GM18517 (cell line): ENCODE results near the gene PTPRF.

ENCODE experiments used
- ATAC-seq: cut with Tn5 transposase; IDR thresholded peaks from one replicate; pipeline ENCODE4 v1.9.1; 2021; ENCODE audit warnings: mild to moderate bottlenecking, moderate library complexity; ENCODE audit not compliant: unreplicated experiment

Gene PTPRF

DNA sequence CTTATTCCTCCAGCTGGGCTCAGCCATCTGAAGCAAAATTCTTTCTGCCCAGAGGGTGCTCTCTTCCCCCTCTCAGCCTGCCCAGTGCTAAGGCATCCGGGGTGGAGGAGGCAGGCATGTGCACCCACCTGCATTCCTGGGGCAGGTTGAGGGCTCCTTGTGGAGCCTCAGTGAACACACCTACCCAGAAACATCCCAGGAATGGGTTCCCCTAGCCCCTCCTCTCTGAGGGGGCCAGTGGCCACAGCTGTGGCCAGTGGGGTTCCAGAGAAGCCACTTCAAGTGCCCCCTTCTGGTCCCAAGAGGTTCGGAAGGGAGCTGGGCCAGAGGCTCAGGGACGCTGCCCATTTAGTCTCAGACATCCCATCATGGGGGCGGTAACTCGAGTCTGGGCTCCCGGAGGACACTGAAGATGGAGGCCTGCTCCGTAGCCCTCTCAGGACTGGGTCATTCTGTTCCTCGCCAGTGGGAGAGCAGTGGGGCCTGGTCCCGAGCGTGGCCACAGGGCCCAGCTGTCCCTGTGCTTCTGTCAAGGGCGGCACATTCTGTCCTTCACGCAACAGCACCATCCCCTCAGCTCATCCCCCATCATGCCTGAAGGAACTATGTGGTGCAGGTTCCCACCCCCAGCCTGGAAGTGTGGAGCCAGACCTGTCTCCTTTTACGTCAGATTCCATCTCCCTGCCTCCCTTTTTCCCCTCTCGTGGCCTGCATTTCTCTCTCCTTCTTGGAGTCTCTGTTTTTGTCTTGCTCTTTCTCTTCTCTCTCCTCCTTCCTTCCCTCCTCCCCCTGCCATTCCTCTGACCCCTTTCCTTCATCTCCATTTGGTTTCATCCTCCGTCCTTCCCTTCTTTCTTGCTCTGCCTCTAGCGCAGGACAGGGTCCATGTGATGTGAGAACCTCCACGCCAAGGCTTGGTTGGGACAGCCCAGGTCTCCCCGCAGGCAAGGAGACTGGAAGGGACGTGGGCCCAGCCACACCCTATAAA, 69.6 kb downstream of the PTPRF start:
- no peak for ATAC-seq

DNA sequence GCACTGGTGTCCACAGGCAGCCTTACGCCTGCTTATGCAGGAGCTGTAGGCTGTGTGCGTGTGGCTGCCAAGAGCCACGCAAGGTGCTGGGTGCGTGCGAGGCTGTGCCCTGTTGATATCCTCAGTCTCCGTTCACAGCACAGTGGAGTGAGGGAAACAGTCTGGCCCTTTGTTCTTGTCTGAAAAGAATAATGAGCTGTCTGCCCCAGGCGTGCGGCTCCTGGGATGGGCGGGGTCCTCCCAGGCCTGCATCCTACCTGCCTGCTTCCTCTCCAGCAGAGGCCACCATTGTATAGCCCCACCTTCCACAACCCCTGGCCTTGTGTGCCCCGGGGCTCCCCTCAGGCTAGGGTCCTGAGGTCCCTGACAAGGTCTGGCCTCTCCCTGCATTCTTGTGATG, 72.3 kb downstream of the PTPRF start:
- no peak for ATAC-seq

DNA sequence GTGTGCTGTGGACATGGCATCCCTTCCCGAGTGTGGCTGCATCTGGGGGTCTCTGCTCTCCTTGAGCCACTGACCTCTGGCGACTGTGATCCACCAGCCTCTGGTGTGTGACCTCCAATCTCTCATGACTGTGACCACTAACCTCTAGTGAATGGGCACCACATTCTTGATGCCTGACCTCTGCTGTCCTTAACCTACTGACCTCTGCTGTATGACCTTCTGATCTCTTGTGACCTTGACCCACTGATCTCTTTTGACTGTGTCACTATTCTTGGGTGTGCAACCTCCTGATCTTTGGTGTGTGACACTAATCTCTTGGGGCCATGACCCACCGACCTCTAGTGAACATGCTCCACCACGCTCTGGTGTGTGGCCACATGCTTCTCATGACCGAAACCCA, 73.5 kb downstream of the PTPRF start:
- no peak for ATAC-seq

DNA sequence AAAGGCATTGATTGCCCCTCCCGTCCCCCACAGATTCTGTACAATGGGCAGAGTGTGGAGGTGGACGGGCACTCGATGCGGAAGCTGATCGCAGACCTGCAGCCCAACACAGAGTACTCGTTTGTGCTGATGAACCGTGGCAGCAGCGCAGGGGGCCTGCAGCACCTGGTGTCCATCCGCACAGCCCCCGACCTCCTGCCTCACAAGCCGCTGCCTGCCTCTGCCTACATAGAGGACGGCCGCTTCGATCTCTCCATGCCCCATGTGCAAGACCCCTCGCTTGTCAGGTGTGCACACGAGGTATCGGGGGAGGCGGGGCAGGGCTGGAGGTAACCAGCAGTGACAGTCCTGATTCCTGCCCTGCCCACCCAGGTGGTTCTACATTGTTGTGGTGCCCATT, 74.5 kb downstream of the PTPRF start:
- ATAC-seq: no peak

DNA sequence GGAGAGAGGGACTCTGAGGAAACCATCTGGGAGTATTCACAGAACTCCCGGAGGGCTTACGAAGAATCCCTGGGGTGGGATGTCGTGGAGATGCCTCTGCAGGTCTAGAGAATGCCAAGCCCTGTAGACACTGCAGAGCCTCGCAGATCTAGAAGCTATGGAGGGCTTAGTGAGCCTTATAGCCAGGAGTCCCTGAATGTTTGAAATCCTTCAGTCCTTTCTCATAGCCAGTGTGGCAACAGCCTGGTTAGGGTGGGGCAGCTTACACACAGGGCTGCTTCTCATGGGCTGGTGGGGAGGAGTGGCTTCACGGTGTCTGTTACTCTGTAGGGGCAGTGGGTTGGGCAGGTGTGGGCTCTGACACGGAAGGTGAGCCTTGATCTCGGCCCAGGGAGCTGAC, 75.1 kb downstream of the PTPRF start:
- ATAC-seq: no peak

DNA sequence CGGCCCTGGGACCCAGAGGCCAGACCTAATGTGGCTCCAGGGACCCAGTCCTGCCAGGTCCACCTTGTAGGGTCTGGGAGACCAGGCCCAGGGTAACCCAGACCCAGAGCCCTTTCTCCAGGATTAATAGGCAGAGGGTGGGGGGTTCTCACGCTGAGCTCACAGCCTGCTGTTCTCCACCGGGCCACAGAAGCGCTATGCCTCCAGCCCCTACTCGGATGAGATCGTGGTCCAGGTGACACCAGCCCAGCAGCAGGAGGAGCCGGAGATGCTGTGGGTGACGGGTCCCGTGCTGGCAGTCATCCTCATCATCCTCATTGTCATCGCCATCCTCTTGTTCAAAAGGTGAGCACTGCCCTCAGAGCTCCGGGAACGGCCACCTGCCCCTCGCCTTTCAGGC, 75.9 kb downstream of the PTPRF start:
- ATAC-seq: no peak

DNA sequence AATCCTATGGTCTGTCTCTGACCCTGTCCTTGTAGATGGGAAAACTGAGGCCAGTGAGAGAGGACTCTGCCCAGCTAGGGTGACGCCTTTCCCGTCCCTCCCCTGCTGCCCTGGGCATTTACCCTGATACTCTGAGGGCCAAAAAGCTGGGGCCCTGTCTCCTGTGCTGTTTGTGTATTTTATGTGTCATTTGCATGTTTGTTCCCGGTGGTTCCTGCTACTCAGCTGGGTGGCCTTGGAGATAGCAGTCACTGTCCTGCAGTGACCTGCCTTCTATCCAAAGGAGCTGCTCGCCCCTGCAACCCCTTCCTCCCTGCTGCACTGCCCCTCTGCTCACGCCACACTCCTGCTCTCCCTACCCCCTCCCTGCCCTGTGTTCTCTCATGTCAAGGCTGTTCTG, 78.1 kb downstream of the PTPRF start:
- ATAC-seq: no peak

DNA sequence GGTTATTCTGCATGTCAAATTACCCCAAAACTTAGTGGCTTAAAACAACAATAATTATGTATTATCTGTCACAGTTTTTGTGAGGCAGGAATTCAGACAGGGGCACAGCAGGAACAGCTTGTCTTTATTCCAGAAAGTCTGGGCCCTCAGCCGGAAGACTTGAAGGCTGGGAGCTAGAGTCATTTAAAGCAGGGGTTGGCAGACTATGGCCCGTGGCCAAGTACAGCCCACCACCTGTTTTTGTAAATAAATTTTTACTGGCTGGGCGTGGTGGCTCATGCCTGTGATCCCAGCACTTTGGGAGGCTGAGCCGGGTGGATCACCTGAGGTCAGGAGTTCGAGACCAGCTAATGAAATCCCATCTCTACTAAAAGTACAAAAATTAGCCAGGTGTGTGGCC, 79.7 kb downstream of the PTPRF start:
- ATAC-seq: no peak

DNA sequence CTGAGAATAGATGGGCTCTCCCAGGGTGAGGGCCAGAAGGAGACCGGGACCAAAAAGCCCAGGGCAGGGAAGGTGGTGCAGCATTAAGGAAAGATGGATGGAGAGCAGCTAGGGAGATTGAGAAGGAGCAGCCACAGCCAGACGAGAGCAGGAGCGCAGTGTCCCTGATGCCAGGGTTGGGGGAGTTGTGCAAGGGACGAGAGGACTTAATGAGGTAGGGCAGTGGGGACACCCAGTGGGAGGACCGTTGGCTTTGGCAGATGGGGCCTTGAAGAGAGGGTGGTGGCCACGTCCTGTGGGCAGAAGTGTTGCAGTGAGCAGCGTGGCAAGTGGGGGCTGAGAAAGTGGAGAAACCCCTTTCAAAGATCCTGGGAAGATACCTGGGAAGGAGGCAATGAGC, 81.3 kb downstream of the PTPRF start:
- ATAC-seq: no peak

DNA sequence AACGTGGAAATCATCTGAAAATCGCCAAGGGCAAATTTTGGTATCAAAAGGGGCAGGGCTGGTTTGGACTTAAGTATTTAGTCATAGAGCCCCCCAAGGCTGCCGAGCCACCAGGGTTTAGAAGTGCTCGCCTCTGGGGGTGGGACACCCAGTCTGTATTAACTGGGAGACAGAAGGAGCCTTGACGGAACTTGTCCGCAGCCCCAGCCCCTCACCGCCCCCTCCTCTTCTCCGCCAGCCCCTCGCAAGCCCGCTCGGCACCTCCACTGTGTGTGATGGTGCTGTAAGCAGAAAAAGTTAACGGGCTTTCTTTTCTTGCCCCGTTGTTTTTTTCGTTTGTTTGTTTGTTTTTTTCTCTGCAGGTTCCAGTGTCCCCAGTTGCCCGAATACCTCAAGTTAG, 81.7 kb downstream of the PTPRF start:
- no peak for ATAC-seq

DNA sequence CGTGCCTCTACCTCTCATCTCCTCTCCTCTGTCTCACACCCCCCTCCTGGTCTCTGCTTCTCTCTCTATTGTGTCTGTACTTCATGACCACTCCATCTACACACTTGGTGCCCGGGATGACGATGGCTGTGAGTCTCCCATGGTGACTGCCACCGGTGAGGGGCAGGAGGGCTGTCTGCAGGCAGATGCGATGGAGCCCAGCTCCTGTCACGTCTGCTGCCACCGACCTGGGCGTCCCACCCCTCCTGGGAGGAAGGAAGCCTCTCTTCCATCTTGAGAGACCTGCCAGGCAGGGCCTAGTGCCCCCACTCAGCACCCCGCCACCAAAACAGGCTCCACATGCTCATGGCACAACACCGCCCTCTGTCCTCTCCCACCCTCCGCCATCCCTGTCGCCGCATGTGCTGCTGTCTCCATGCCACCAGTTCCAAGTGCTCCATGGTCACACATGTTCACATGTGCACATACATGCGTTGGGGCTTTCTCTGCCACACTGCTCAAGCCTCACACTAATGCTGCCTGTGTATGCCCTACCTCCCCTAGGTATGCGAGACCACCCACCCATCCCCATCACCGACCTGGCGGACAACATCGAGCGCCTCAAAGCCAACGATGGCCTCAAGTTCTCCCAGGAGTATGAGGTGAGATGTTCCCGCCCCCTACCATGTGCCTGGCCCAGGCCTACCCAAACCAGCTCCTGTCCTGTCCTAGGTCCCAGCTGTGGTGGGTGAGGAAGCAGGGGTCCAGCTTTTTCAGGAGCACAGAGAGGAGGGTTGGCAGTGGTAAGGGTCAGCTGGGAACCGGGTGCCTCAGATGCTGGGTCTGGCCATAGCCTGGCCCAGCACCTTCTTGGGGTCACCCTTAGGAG, 82.6 kb downstream of the PTPRF start:
- no peak for ATAC-seq

DNA sequence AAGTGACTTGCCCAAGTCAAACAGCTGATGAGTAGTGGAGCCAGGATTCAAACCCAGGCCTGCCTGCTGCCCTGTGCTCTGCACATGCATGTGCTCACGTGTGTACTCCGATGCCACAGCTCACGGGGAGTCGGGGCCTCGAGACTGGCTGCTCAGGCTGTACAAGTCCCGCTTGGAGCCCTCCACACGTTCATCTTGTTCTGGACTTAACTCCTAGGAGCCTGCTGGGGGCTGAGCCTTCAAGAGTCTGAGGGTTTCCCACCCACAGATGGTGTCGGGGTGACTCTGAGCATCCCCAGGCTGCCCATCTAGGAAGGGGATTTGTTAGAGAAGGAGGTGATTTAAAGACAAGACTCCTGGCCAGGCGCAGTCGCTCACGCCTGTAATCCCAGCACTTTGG, 83.5 kb downstream of the PTPRF start:
- ATAC-seq: no peak

DNA sequence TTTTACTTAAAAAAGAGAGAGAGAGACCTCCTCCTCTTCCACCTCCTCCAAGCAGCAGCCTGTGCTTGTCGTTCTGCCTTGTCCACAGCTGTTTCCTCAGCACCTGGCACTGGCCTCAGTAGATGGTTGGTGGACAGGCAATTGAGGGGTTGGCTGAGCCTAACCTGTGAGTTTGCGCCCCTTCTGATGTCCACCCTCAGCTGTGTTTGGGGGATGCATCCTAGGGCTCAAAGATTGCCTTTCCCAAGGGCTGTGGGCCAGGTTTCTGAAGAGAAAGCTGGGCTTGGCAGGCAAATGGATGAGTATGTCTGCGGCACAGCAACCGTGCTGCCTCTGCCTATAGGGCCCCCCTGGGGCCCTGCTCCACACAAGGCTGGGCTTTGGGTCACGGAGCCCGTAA, 84.2 kb downstream of the PTPRF start:
- no peak for ATAC-seq

DNA sequence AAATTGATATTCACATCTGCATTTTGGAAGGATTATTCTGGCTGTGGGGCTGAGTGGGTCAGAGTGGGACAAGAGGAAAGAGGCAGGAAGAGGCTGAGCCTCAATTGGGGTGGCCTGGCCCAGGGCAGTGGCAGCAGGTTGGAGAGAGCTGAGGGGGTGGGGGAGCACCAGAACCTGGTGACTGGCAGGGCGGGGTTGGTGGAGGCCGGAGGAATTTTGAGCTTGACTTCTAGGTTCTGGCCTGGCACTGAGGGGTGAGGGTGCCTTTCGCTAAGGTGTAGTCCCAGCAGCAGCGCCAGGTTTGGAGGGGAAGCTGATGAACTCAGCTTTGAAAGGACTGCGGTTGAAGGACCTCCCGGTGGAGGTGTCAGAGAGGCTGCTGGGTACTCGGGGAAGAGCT, 85.7 kb downstream of the PTPRF start:
- no peak for ATAC-seq

DNA sequence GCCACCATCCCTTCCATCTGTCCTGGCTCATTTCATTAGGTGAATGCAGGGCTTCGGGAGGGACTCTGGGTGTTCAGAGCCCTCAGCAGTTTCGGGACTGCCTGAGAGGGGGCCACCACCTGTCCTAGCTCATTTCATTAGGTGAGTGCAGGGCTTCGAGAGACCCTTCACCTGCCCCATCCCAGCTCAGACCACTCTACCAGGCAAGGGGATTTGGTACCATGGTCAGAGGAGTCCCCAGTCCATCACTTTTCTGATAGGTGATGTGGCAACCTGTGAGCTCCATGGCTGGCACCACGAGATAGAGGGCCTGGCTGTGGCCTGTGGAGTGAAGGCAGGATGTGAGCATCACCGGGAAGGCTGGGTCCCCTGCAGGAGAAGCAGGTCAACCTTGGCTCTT, 86.3 kb downstream of the PTPRF start:
- no peak for ATAC-seq

DNA sequence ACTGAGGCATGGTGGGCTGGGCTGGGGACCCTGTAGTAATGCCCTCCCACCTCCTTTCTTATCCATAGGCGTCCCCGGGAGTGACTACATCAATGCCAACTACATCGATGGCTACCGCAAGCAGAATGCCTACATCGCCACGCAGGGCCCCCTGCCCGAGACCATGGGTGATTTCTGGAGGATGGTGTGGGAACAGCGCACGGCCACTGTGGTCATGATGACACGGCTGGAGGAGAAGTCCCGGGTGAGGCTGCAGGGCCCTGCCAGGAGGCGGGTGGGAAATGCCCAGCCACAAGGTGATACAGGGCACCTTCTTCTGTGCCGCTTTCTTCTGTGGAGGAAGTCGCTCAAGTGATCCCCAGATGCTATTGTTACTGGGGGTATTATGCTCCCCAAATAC, 87.0 kb downstream of the PTPRF start:
- ATAC-seq: no peak

DNA sequence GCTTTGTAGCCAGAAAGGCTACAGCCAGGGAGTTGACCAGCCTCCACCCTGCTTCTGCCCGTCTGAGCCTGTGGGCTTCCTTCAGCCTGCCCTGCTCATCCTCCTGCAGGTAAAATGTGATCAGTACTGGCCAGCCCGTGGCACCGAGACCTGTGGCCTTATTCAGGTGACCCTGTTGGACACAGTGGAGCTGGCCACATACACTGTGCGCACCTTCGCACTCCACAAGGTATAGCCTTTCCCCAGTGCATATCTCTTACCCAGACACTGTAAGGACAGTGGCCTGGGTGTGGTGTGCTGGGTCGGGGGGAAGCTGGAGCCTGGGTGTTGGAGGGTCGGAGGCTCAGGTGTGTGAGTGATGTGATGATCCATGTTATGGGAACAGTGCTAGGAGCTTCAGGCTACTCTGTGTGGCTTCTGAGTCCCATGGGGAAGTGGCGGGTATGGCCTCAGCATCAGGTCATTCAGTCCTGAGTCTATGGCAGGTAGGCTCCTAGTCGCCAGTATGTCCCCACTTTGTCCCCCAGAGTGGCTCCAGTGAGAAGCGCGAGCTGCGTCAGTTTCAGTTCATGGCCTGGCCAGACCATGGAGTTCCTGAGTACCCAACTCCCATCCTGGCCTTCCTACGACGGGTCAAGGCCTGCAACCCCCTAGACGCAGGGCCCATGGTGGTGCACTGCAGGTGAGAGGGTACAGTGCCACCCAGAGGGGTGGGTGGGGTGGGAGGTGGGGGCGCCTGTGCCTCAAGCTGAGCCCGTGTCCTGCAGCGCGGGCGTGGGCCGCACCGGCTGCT, 88.0 kb downstream of the PTPRF start:
- ATAC-seq: no peak

DNA sequence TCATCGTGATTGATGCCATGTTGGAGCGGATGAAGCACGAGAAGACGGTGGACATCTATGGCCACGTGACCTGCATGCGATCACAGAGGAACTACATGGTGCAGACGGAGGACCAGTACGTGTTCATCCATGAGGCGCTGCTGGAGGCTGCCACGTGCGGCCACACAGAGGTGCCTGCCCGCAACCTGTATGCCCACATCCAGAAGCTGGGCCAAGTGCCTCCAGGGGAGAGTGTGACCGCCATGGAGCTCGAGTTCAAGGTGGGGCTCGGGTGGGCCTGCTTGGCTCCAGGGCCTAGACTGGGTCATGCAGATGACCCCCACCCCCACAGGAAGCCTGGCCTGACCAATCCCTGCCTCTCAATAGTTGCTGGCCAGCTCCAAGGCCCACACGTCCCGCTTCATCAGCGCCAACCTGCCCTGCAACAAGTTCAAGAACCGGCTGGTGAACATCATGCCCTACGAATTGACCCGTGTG, 88.7 kb downstream of the PTPRF start:
- ATAC-seq: no peak

DNA sequence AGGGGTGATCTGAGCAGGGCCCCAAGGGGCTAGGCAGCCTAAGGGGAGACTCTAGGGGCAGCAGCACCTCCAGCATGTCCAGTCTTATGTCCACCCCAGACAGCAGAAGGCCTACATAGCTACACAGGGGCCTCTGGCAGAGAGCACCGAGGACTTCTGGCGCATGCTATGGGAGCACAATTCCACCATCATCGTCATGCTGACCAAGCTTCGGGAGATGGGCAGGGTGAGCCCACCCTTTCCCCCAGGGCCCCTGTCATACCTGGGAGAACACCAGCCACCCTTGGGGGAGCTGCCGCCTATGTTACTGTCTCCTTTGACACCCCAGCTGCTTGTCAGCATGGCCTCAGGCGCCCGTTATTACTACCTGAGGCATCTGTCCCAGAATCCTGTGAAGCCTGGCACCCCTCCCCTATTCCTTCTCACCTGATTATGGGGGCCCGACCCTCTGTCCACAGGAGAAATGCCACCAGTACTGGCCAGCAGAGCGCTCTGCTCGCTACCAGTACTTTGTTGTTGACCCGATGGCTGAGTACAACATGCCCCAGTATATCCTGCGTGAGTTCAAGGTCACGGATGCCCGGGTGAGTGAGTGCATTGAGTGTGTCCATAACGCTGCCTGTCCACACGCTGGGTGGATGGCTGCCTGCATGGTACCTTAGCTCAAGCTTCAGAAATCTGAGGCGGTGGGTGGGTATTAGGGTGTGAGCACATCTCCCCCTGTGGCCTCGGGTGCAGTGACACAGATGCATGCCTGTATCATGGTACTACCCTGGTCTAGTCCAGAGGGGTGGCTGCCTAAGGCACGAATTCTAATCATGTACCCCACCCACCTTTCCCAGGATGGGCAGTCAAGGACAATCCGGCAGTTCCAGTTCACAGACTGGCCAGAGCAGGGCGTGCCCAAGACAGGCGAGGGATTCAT, 89.6 kb downstream of the PTPRF start:
- no peak for ATAC-seq

DNA sequence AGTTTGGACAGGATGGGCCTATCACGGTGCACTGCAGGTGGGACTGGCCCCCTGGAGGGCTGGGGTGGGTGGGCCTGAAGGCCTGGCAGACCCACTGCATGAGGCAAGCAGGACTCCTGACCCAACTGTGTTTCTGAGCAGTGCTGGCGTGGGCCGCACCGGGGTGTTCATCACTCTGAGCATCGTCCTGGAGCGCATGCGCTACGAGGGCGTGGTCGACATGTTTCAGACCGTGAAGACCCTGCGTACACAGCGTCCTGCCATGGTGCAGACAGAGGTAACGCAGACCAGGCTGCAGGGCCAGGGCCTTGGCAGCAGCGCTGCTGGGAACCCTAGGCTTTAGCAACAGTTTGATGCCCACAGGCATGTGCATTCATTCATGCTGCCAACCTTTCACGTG, 90.3 kb downstream of the PTPRF start:
- no peak for ATAC-seq
